GM12875 (cell line): ENCODE data around the gene STK10.

Source experiments
- H3K4me3 ChIP-seq: one replicate; pipeline ENCODE4 v1.5.1; 2011; ENCODE audit warnings: low read depth, low read length, control low read depth
- TF ChIP-seq, protein P1 (sequence below): IDR thresholded peaks from 2 replicates; pipeline ENCODE4 v1.5.1; 2011; ENCODE audit warnings: low read depth, mild to moderate bottlenecking, control low read depth, inconsistent platforms, low read length, moderate library complexity, borderline replicate concordance; ENCODE audit not compliant: insufficient read depth

The STK10 gene

DNA sequence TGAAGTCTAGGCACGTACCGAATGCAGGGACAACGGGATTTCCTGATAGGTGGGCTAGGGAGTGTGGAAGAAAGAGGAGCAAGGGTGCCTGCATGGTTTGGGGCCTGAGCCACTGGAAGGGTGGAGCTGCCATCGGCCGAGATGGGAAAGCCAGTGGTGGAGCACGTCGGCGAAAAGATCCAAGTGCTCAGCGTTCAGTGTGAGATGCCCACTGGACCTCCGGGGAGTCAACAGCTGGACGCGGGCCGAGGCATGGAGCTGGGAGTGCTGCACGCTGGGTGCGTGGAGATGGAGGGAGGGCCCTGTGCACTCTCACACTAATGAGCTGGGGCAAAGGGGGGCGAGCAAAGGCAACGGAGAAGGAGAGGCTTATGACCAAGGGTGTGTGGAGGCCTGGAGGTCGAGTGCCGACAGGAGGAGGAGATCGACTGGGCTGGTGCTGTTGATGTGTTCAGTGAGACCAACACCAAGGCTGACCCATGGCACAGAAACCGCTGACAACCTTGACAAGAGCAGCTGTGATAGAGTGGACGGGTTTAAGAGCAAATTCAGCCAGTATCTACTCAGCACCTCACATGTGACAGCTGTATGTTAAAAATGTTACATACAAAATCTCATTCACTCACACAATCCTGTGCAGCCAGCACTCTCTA lies 85.7 kb downstream of the STK10 start:
- TF ChIP-seq, protein P1, sequence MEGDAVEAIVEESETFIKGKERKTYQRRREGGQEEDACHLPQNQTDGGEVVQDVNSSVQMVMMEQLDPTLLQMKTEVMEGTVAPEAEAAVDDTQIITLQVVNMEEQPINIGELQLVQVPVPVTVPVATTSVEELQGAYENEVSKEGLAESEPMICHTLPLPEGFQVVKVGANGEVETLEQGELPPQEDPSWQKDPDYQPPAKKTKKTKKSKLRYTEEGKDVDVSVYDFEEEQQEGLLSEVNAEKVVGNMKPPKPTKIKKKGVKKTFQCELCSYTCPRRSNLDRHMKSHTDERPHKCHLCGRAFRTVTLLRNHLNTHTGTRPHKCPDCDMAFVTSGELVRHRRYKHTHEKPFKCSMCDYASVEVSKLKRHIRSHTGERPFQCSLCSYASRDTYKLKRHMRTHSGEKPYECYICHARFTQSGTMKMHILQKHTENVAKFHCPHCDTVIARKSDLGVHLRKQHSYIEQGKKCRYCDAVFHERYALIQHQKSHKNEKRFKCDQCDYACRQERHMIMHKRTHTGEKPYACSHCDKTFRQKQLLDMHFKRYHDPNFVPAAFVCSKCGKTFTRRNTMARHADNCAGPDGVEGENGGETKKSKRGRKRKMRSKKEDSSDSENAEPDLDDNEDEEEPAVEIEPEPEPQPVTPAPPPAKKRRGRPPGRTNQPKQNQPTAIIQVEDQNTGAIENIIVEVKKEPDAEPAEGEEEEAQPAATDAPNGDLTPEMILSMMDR = no peak
- H3K4me3 ChIP-seq = no peak overlapping the region

DNA sequence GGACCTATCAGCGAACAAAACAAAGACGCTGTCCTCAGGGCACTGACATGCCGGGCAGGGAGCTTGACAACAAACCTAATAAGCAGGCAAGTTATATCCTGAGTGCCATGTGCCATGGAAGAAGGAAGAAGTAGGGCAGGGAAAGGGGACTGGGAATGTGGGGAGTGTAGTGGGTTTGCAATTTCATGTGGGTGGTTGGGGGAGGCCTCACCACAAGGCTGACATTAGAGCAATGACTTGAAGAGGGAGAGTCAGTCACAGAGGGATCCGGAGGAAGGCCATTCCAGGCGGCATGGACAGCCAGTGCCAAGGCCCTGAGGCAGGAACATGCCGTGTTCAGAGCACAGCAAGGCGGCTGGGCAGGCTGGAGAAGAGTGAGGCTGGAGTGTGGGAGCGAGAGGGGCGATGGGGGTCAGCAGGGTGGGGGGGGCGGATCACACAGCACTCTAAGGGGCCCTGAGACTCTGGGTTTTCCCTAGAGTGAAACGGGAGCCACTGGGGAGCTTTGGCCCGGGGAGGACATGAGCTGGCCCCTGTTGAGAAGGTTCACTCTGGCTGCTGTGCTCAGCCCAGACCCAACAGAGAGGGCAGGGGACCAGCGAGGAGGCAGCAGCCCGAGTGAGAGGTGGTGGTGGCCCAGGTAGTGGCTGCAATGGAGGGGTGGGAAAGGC lies 86.3 kb downstream of the STK10 start:
- TF ChIP-seq, protein P1 = no peak
- no peak overlapping the region for H3K4me3 ChIP-seq

DNA sequence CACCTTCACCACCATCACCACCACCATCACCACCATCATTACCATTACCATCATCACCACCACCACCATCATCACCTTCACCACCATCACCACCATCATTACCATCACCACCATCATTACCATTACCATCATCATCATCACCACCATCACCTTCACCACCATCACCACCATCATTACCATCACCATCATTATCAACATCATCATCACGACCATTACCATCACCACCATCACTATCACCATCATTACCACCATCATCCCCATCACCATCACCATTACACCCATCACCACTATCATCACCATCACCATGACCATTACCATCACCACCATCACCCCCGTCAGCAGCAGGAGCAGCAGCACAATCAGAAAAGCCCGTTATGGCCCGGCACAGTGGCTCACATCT lies 89.1 kb downstream of the STK10 start:
- TF ChIP-seq, protein P1 = no peak
- no peak overlapping the region for H3K4me3 ChIP-seq

DNA sequence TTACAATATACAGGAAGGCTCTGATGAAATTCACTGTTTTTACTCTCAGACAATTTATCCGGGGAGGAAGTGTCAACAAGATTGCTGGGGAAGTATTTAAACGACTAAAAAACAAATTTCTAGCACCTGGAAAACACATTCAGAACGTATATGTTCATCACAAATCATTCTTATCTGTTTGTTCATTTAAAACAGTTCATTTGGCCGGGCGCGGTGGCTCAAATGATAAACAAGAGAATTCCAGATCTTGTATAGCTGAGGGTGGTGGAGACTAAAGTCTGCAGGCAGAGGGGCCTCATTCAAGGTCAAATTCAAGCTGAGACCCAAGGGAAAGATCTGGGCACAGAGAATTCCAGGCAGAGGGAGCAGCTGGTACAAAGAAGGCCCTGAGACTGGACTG lies 90.0 kb downstream of the STK10 start:
- TF ChIP-seq, protein P1 = no peak
- H3K4me3 ChIP-seq = no peak overlapping the region

DNA sequence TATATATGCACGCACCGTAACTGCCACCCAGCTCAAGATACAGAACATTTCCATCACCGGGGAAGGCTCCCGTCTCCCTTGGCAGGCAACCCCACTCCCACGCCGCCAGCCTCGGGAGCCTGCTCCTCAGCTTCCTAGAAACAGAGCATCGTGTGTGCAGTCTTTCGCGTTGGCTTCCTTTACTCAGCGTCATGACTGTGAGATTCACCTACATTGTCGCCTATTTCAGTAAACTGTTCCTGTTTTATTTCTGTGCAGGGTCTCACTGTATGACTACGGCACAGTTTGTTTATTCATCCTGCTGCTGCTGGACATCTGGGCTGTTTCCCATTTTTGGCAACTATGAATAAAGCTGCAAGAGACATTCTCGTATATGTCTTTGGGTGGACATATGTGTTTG lies 90.7 kb downstream of the STK10 start:
- H3K4me3 ChIP-seq = no peak overlapping the region
- TF ChIP-seq, protein P1 = no peak

DNA sequence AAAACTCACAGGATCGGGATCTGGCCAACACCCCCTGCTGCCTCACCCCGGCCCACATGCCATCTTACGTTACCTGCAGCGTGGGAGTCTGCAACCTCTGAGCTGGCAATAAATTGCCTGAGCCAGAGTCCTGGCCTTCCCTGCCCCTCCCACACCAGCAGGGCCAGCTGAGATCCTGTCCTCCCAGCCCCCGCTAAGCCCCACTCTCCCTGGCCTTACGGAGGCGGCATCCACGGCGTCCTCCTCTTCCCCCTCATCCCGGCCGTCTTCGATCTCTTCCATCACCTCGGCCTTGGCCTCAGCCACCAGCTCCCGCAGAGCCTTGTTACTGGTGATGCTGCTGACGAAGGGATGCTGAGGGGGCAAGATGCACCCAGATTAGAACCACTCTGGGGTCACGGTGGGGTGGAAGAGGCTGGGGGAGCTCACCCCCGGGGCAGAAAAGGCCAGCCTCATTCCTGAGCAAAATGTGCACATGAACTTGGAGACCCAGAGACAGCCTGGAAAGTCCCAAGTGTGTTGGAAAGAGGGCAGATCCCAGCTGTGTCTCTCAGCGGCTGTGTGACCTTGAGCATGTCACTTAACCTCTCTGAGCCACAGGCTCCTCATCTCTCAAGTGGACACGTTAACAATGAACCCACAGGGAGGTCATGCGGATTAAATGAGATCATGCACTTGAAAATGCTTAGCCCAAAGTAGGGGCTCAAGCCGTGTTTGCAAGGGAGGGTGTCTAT lies 91.7 kb downstream of the STK10 start:
- TF ChIP-seq, protein P1 = no peak
- no peak overlapping the region for H3K4me3 ChIP-seq
